Esophagus squamous epithelium (tissue), 4 donors: ENCODE results near the gene DOCK3.

ENCODE experiments used
- CTCF ChIP-seq, 6 experiments: fragments of 450-650 bp in 4 of 6; fragments of 200-600 bp in 2 of 6; sonication (generic) in 2 of 6; IDR thresholded peaks; one replicate each; pipeline ENCODE4 v1.5.1; 2016 to 2019; ENCODE audit warnings: antibody characterized with exemption in 6 of 6, mild to moderate bottlenecking in 4 of 6, moderate library complexity in 4 of 6
- POLR2A ChIP-seq, 4 donors: fragments of 450-650 bp; IDR thresholded peaks; one replicate each; pipeline ENCODE4 v1.6.1; 2017; ENCODE audit warnings: antibody characterized with exemption in 4 of 4, mild to moderate bottlenecking in 4 of 4, moderate library complexity in 3 of 4

- TF ChIP-seq CTCF (IDR thresholded peaks at IDR 0.05) (peak; percentile 77 to 96 (median 91)), POLR2A (IDR thresholded peaks at IDR 0.05) (peak in 3 of 4 donors; percentile 24 to 76 (median 73))
These were observed 716.4 kb downstream of the DOCK3 start, which contains the start of gene RBM15B for GRCh38 chr3:51391075-51391565.
